ENCODE results near the gene OVCH1.

Gene OVCH1

GRCh38 chr12:29416748-29417147 is 80.7 kb downstream of the OVCH1 start:
- no peak for TF ChIP-seq CTCF (conservative IDR thresholded peaks at IDR 0.05; ENCODE audit: low read depth, low read length)
- H3K4me3 ChIP-seq (ENCODE audit: low read length), result no peak overlapping the region
- no peak for DNase-seq (ENCODE audit: low read depth)

- DNase-seq (ENCODE audit: low read depth), result no peak
- no peak overlapping the region for H3K4me3 ChIP-seq (ENCODE audit: low read length)
- TF ChIP-seq CTCF (conservative IDR thresholded peaks at IDR 0.05; ENCODE audit: low read depth, low read length), result no peak
Observed at GRCh38 chr12:29415111-29415510, 82.4 kb downstream of the OVCH1 start.

GRCh38 chr12:29414368-29414767 is 83.1 kb downstream of the OVCH1 start:
- no peak for TF ChIP-seq CTCF (conservative IDR thresholded peaks at IDR 0.05; ENCODE audit: low read depth, low read length)
- H3K4me3 ChIP-seq (ENCODE audit: low read length), result no peak overlapping the region
- no peak for DNase-seq (ENCODE audit: low read depth)

DNA sequence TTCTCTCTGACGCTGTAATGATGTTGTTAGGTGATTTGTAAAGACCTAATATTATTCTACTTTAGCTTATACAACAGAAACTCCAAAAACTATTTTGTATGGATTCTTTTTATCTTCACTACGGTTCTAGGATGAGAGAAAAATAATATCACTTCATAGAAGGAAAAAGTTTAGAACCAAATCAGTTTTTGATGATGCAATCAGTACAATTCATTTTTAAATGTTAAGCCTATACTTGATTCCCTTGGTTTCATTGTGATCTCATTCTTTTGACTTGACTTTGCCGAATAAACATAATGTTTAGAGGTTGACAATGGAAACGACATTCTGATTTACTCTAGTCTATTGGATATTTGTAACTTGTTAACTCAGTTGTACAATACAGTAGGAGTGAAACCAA is 91.9 kb downstream of the OVCH1 start:
- TF ChIP-seq CTCF (conservative IDR thresholded peaks at IDR 0.05; ENCODE audit: low read depth, low read length), result no peak
- DNase-seq (ENCODE audit: low read depth), result no peak

GRCh38 chr12:29403991-29404390 is 93.5 kb downstream of the OVCH1 start:
- TF ChIP-seq CTCF (conservative IDR thresholded peaks at IDR 0.05; ENCODE audit: low read depth, low read length), result no peak
- H3K4me3 ChIP-seq (ENCODE audit: low read length), result no peak overlapping the region
- no peak for DNase-seq (ENCODE audit: low read depth)

More for the DNA sequence above, 91.9 kb downstream of the OVCH1 start:
- no peak overlapping the region for H3K4me3 ChIP-seq (ENCODE audit: low read length)

DNA sequence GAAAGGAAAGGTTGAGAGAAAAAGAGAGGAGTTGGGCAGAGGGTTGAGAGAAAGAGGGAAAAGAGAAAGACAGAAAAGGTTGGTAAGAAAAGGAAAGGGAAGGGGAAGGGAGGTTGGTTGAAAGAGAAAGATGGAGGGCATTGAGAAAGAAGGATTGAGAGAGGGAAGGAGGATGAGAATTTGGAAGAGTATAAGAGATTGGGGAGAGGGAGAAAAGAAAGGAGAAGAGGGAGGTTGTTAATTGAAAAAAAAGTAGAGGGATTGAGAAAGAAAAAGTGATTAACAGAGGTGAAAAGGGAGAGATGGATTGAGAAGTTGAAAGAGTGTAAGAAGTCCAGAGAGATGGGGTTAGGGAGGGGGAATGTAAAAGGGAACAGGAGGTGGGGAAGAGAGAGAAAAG is 95.0 kb downstream of the OVCH1 start:
- H3K4me3 ChIP-seq (ENCODE audit: low read length), result no peak overlapping the region
- no peak for TF ChIP-seq CTCF (conservative IDR thresholded peaks at IDR 0.05; ENCODE audit: low read depth, low read length)
- no peak for DNase-seq (ENCODE audit: low read depth)

DNA sequence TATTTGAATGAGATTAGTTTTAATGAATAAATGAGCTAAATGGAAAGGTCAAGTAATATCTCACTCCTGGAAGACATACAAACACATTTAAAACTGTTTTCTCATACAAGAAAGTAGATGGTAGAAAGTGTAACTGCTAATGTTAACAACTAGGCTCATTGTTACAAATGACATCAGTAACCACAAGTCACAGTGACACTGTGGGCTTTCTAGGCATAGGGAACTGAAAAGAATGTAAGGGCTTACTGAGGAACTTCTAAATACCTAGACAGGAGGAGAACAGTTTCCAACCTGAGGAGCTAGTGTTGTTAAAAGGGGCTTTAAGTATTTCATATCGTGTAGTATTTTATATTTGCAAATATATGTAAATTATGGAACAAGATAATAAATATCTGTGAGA is 99.0 kb downstream of the OVCH1 start:
- no peak for TF ChIP-seq CTCF (conservative IDR thresholded peaks at IDR 0.05; ENCODE audit: low read depth, low read length)
- no peak overlapping the region for H3K4me3 ChIP-seq (ENCODE audit: low read length)
- DNase-seq (ENCODE audit: low read depth), result no peak

Data from retinal pigment epithelial cell (primary cell).